IMR-90 (cell line): ENCODE results near the gene GOSR1. TPM values are rescaled to one million over a fixed set of nuclear protein-coding genes. Genes with fewer than 3 reads are reported as not detected.
"Not testable (repeated sequence)": the region's sequence is repeated elsewhere in the genome, so short reads cannot be mapped to it uniquely, and the experiment has no call there.

Experiments
- ATAC-seq: fragments of 200-7000 bp; cut with Tn5 transposase; 2 replicates; pipeline ENCODE4 v1.9.1; 2020; ENCODE audit warnings: low read depth, mild to moderate bottlenecking, moderate library complexity
- BruUV-seq: library from RNA; stranded (reverse); fragments of 400-500 nt; replicated peaks from 2 replicates; lab custom pipeline; 2021; lab: Mats Ljungman, UMichigan
- CTCF ChIA-PET: fragments of 300-600 bp; formaldehyde crosslinking; extraction: SDS; loops from one replicate; lab custom pipeline; 2021; ENCODE audit warnings: antibody characterized with exemption; lab: Yijun Ruan, JAX
- POLR2A ChIA-PET: fragments of 300-600 bp; sonication (Branson Sonifier 250); formaldehyde crosslinking; loops from one replicate; lab custom pipeline; 2022; ENCODE audit warnings: antibody characterized with exemption; ENCODE audit not compliant: unreplicated experiment; lab: Charles Lee
- DNase-seq: peaks from one replicate; pipeline ENCODE4 v3.0.0; 2013
- H2AFZ ChIP-seq: replicated peaks from 2 replicates; pipeline ENCODE3; 2013; ENCODE audit warnings: low read length, mild to moderate bottlenecking; ENCODE audit not compliant: poor library complexity
- H2AK5ac ChIP-seq: 2 replicates; pipeline ENCODE4 v1.6.1; 2013; ENCODE audit warnings: low read depth, low read length, inconsistent platforms
- H2AK9ac ChIP-seq: replicated peaks from 2 replicates; pipeline ENCODE3; 2013; ENCODE audit warnings: mild to moderate bottlenecking, low read depth, low read length, moderate library complexity; ENCODE audit not compliant: poor library complexity
- H2BK120ac ChIP-seq: 2 replicates; pipeline ENCODE4 v1.6.1; 2013; ENCODE audit warnings: low read depth, low read length, inconsistent platforms
- H2BK15ac ChIP-seq: 3 replicates; pipeline ENCODE4 v1.6.1; 2013; ENCODE audit warnings: low read depth, low read length, inconsistent platforms
- H2BK20ac ChIP-seq: 2 replicates; pipeline ENCODE4 v1.6.1; 2013; ENCODE audit warnings: low read depth, mild to moderate bottlenecking, inconsistent platforms, low read length, moderate library complexity
- H2BK5ac ChIP-seq: 2 replicates; pipeline ENCODE4 v1.6.1; 2013; ENCODE audit warnings: mild to moderate bottlenecking, low read depth, low read length, inconsistent platforms; ENCODE audit not compliant: poor library complexity, severe bottlenecking
- H3K14ac ChIP-seq: replicated peaks from 2 replicates; pipeline ENCODE4 v1.6.1; 2013; ENCODE audit warnings: low read depth, low read length, inconsistent platforms
- H3K18ac ChIP-seq: 2 replicates; pipeline ENCODE4 v1.6.1; 2013; ENCODE audit warnings: low read depth, low read length, control low read depth
- H3K23ac ChIP-seq: 2 replicates; pipeline ENCODE4 v1.6.1; 2013; ENCODE audit warnings: low read depth, low read length, inconsistent platforms
- H3K27ac ChIP-seq: 2 replicates; pipeline ENCODE4 v1.5.1; 2013; ENCODE audit warnings: mild to moderate bottlenecking, control low read depth, low read length; ENCODE audit not compliant: insufficient read depth
- H3K27me3 ChIP-seq: 2 replicates; pipeline ENCODE4 v1.6.1; 2013; ENCODE audit warnings: low read length; ENCODE audit not compliant: control insufficient read depth, insufficient read depth
- H3K36me3 ChIP-seq: 2 replicates; pipeline ENCODE4 v1.6.1; 2013; ENCODE audit warnings: low read length, mixed read lengths; ENCODE audit not compliant: control insufficient read depth, insufficient read depth
- H3K4ac ChIP-seq: 2 replicates; pipeline ENCODE4 v1.6.1; 2013; ENCODE audit warnings: low read depth, low read length, inconsistent platforms
- H3K4me1 ChIP-seq: 2 replicates; pipeline ENCODE4 v1.6.1; 2013; ENCODE audit warnings: low read length, mixed read lengths; ENCODE audit not compliant: control insufficient read depth, insufficient read depth
- H3K4me2 ChIP-seq: 2 replicates; pipeline ENCODE4 v1.6.1; 2013; ENCODE audit warnings: low read depth, mild to moderate bottlenecking, control low read depth, low read length, moderate library complexity
- H3K4me3 ChIP-seq: 2 replicates; pipeline ENCODE4 v1.5.1; 2013; ENCODE audit warnings: low read depth, mild to moderate bottlenecking, control low read depth, low read length, moderate library complexity; ENCODE audit not compliant: insufficient read depth
- H3K56ac ChIP-seq: 2 replicates; pipeline ENCODE4 v1.6.1; 2013; ENCODE audit warnings: low read length, inconsistent platforms; ENCODE audit not compliant: insufficient read depth; ENCODE audit errors: extremely low read depth
- H3K79me1 ChIP-seq, 2 experiments: 2 replicates each; pipeline ENCODE4 v1.6.1; 2013; ENCODE audit warnings: low read length in 2 of 2, inconsistent platforms in 1 of 2, low read depth in 1 of 2
- H3K9ac ChIP-seq: 2 replicates; pipeline ENCODE4 v1.6.1; 2013; ENCODE audit warnings: low read depth, low read length, control low read depth
- H3K9me1 ChIP-seq: 2 replicates; pipeline ENCODE4 v1.6.1; 2013; ENCODE audit warnings: low read length, inconsistent platforms; ENCODE audit not compliant: insufficient read depth
- H3K9me3 ChIP-seq: 2 replicates; pipeline ENCODE4 v1.6.1; 2013; ENCODE audit warnings: low read length; ENCODE audit not compliant: control insufficient read depth, insufficient read depth
- H4K20me1 ChIP-seq: 2 replicates; pipeline ENCODE4 v1.6.1; 2013; ENCODE audit warnings: low read length, inconsistent platforms; ENCODE audit not compliant: insufficient read depth
- H4K5ac ChIP-seq: 2 replicates; pipeline ENCODE4 v1.6.1; 2013; ENCODE audit warnings: mild to moderate bottlenecking, low read depth, low read length, control low read depth
- H4K8ac ChIP-seq, 2 experiments: 2 replicates each; pipeline ENCODE4 v1.6.1; 2013; ENCODE audit warnings: low read depth in 2 of 2, low read length in 2 of 2, control low read depth in 1 of 2, inconsistent platforms in 1 of 2
- H4K91ac ChIP-seq: 2 replicates; pipeline ENCODE4 v1.6.1; 2013; ENCODE audit warnings: low read depth, low read length, inconsistent platforms; ENCODE audit not compliant: insufficient read depth
- CEBPB ChIP-seq: IDR thresholded peaks from 2 replicates; pipeline ENCODE4 v1.6.1; 2012; ENCODE audit warnings: low read depth, low read length, improper control_type of control experiment
- CHD1 ChIP-seq: IDR thresholded peaks from 2 replicates; pipeline ENCODE4 v1.6.1; 2012; ENCODE audit warnings: low read depth, low read length, improper control_type of control experiment
- MAFK ChIP-seq: IDR thresholded peaks from 2 replicates; pipeline ENCODE4 v1.6.1; 2012; ENCODE audit warnings: low read depth, low read length, improper control_type of control experiment
- MXI1 ChIP-seq: IDR thresholded peaks from 2 replicates; pipeline ENCODE4 v1.6.1; 2012; ENCODE audit warnings: low read depth, mild to moderate bottlenecking, low read length, moderate library complexity, borderline replicate concordance
- NFE2L2 ChIP-seq: fragments of 150-350 bp; IDR thresholded peaks from 2 replicates; pipeline ENCODE4 v1.6.1; 2016; ENCODE audit warnings: low read depth, mild to moderate bottlenecking, low read length
- SMC3 ChIP-seq: fragments of 150-350 bp; IDR thresholded peaks from 2 replicates; pipeline ENCODE4 v1.6.1; 2016; ENCODE audit warnings: low read depth, mild to moderate bottlenecking, antibody characterized with exemption, low read length, moderate library complexity
- WGBS, 2 experiments: methylation state at CpG; one replicate each; pipeline versions ENCODE4 v1.1.5 to v1.1.7; 2013; ENCODE audit warnings: missing lambda C conversion rate in 2 of 2; ENCODE audit not compliant: insufficient read length in 1 of 2; ENCODE audit errors: extremely low coverage in 2 of 2; 5-methylcytosine and 5-hydroxymethylcytosine counted together
- dilution Hi-C: fragments of 300-500 bp; cut with HindIII; formaldehyde crosslinking; loops from one replicate; pipeline ENCODE4 v1.14.3; 2018; ENCODE audit warnings: low sequenced_read_pairs; ENCODE audit not compliant: unreplicated experiment
- in situ Hi-C: fragments of 300-500 bp; cut with MboI; formaldehyde crosslinking; loops from 3 replicates; pipeline ENCODE4 v1.14.3; 2019; ENCODE audit warnings: low sequenced_read_pairs, inconsistent platforms, mixed read lengths
- intact Hi-C: fragments of 100-400 bp; cut with micrococcal nuclease; formaldehyde crosslinking; loops from 2 replicates; pipeline ENCODE4 v1.10.0; 2022
- polyA plus RNA-seq, 3 experiments: library from polyadenylated mRNA; depleted of rRNA; stranded (reverse); fragments of >200 nt; gene quantifications; 2 replicates each; pipeline ENCODE4 v1.2.3, GENCODE V29; 2012; ENCODE audit warnings: low replicate concordance in 1 of 3
- total RNA-seq: library from RNA; depleted of rRNA; stranded (reverse); fragments of >200 nt; gene quantifications from 2 replicates; pipeline ENCODE4 v1.2.3, GENCODE V29; 2012
- TF ChIP-seq, protein P1 (sequence below): fragments of 150-350 bp; IDR thresholded peaks from 2 replicates; pipeline ENCODE4 v1.6.1; 2016; ENCODE audit warnings: low read depth, mild to moderate bottlenecking, low read length, moderate library complexity, borderline replicate concordance

Gene GOSR1
- total and polyA plus RNA-seq, 2 of the 4 experiments (the other 2 are of a cell fraction) = 21.2 to 47.5 TPM

DNA sequence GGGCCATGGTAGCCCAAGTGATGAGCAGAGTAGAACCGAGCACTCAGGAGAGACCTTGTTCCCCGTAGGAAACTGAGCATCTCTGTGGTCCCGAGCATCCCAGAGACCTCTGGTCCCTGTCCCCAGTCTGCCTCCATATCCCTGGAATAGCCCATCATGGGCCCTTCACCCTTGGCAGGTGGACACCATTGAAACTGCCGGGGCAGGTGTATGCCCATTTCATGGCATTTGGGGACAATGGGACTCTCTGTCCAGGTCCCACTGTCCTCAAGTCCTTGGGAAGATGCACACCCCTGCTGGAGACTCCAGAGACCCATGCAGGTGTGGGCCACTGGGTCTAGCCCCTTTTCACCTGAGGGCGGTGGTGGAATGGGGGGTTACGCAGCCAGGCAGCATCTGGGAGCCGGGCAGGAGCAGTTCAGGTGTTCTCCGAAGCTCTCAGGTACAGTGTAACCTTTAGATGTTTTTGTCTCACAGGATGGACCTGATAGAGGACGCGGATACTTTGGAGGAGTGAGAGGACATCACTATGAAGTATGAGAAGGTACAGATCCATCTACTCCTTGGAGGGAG, 75.9 kb downstream of the GOSR1 start:
- Histone ChIP-seq H3K4ac (no peak overlapping the region), H3K9me1 (peaks cover 8% of the 10 kb centered on the region; the same call in 1 of the 2 replicates), H4K91ac (no peak overlapping the region), H3K4me2 (no peak overlapping the region), H3K14ac (no peak overlapping the region), H3K56ac (no peak overlapping the region), H2BK5ac (no peak overlapping the region), H3K36me3 (no peaks in the 10 kb centered on the region), H4K20me1 (no peaks in the 10 kb centered on the region), H3K79me1 (no peaks in the 10 kb centered on the region), H2BK20ac (no peak overlapping the region), H4K5ac (no peak overlapping the region), H2AK5ac (no peak overlapping the region), H3K23ac (no peak overlapping the region), H3K27ac (no peak overlapping the region), H2AK9ac (no peak overlapping the region), H3K4me3 (no peak overlapping the region), H3K9ac (no peak overlapping the region), H3K9me3 (no peaks in the 10 kb centered on the region), H2AFZ (no peak overlapping the region), H4K8ac (no peak overlapping the region), H3K27me3 (peaks cover 12% of the 10 kb centered on the region; the same call in 1 of the 2 replicates), H3K4me1 (no peaks in the 10 kb centered on the region), H2BK120ac (no peak overlapping the region), H2BK15ac (no peak overlapping the region), H3K18ac (no peak overlapping the region)
- intact Hi-C loops = no loop called here
- dilution Hi-C loops = no loop called here
- BruUV-seq = no TSS peak
- ChIA-PET POLR2A (no interaction called here), CTCF (no interaction called here)
- no peak for ATAC-seq
- DNase-seq = no peak
- TF ChIP-seq MXI1 = no peak
- TF ChIP-seq MAFK = no peak
- TF ChIP-seq CHD1 = no peak
- TF ChIP-seq SMC3 = no peak
- no peak for TF ChIP-seq NFE2L2
- TF ChIP-seq, protein P1, sequence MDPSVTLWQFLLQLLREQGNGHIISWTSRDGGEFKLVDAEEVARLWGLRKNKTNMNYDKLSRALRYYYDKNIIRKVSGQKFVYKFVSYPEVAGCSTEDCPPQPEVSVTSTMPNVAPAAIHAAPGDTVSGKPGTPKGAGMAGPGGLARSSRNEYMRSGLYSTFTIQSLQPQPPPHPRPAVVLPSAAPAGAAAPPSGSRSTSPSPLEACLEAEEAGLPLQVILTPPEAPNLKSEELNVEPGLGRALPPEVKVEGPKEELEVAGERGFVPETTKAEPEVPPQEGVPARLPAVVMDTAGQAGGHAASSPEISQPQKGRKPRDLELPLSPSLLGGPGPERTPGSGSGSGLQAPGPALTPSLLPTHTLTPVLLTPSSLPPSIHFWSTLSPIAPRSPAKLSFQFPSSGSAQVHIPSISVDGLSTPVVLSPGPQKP = no peak
- TF ChIP-seq CEBPB = no peak
- in situ Hi-C loops = no loop called here
- 75% methylated on average over 2 of the region's 10 CpGs; no CpG with 5 or more reads in 1 of the 2 experiments for WGBS, 2 experiments

DNA sequence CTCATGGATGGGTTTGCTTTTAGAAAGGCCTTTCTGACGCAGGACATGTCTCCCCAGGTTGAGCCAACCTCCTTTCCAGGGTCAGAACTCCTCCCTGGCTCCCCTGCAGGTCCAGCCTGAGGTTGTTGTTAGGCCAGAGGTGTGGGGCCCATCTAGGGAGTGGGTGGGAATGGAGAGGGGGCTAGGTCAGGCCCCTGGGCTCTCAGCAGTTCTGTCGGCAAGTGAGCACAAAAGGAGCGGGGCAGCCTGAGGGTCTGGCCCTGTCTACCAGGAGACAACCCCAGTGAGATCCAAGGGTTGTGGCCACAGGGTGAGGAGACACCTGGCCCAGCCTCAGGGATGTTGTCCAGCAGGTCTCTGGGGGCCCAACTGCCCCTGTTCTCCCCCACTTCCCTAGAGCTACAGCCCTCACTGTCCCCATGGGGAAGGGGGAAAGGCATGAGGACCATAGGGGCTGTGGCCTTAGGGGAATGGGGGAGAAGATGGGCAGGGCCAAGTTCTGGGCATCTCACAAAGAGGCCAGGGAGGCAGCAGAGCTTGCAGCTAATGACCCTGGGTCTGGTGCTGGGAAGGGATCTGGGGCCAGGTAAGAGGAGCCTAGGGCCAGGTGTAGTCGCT, 76.7 kb downstream of the GOSR1 start:
- in situ Hi-C loops, H3K27ac ChIP-seq, H2AFZ ChIP-seq, H3K14ac ChIP-seq, H3K56ac ChIP-seq, POLR2A ChIA-PET, H2AK9ac ChIP-seq, H4K91ac ChIP-seq, H3K4me2 ChIP-seq, H3K9me1 ChIP-seq, intact Hi-C loops, H3K36me3 ChIP-seq, H3K9ac ChIP-seq, H3K79me1 ChIP-seq, H4K20me1 ChIP-seq, H4K5ac ChIP-seq, H3K4me1 ChIP-seq, H2BK120ac ChIP-seq, ATAC-seq, dilution Hi-C loops, H3K23ac ChIP-seq, H3K9me3 ChIP-seq, H2BK20ac ChIP-seq, BruUV-seq, H2BK5ac ChIP-seq, H4K8ac ChIP-seq, H2BK15ac ChIP-seq, H2AK5ac ChIP-seq, CTCF ChIA-PET, H3K4ac ChIP-seq, H3K4me3 ChIP-seq, DNase-seq, H3K18ac ChIP-seq: not testable (repeated sequence)
- H3K27me3 ChIP-seq = peaks cover 13% of the 10 kb centered on the region; the same call in 1 of the 2 replicates
- WGBS, 2 experiments = 59% methylated on average over 3 of the region's 4 CpGs; no CpG with 5 or more reads in 1 of the 2 experiments
